ENCODE measurements around the gene RTN3.

RTN3 gene

DNA sequence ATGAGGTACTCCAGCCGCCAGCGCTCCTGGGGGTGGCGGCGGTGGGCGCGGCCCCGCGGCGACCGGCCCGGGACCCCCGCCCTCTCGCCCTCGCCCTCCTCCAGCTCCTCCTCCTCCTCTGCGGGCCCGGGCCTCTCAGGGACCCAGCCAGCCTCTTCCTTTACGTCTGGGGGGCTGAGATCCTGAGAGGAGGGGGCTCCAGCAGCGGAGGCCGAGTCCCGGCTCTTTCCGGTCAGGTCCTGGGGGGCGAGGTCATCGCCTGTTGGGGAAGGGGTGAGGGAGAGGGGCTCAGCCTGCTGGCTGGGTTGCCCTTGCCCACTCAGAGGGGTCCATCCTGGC, 83.0 kb downstream of the RTN3 start:
- DNase-seq (ENCODE audit: low read depth), result no peak
- no peak overlapping the region for H3K4me3 ChIP-seq (ENCODE audit: low read length)
- no peak for TF ChIP-seq CTCF (IDR thresholded peaks at IDR 0.05; ENCODE audit: insufficient read depth, low read depth, low read length, missing control alignments)

DNA sequence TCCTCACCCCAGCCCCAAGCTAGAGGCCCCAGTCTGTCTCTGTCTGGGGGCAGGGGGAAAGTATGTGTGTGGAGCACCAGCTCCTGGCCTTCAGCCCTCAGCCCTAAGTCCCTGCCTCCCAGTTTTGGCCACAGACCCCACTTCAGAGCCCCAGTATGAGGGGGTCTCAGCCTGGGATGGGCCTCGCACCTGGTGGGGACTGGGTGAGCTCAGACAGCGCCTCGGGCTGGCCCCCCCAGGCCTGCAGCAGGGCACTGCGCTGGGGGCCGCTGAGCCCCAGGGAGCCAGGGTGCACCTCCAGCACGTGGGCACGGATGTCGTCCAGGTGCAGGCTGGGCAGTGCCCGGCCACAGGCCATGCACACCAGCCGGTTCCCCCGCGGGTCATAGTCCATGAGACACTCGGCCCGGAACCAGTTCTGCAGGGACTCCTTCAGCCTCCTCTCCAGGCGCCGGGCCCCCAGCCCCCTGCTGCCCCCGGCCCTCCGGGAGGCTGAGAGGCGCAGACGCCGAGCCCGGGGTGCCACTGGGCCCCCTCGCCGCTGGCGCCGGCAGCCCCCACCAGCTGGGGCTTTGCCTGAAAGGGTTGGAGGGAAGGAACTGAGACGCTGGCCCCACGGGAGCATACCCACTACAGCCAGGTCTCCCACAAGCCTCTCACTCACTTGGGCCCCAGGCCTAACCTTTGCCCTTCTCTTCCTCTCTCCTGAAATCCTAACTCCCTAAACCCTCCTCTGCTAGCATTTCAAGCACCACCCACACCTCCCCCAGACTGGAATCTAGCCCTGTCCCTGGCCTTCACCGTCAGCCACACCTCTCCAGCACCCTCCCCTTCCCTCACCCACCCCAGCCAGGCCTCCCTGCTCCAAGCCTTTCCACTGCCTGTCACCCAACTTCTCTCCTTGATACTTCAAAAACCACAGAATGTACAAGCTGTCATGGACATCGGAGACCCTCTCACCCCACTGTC, 83.7 kb downstream of the RTN3 start:
- no peak overlapping the region for H3K4me3 ChIP-seq (ENCODE audit: low read length)
- no peak for DNase-seq (ENCODE audit: low read depth)
- TF ChIP-seq CTCF (IDR thresholded peaks at IDR 0.05; ENCODE audit: insufficient read depth, low read depth, low read length, missing control alignments), result no peak

DNA sequence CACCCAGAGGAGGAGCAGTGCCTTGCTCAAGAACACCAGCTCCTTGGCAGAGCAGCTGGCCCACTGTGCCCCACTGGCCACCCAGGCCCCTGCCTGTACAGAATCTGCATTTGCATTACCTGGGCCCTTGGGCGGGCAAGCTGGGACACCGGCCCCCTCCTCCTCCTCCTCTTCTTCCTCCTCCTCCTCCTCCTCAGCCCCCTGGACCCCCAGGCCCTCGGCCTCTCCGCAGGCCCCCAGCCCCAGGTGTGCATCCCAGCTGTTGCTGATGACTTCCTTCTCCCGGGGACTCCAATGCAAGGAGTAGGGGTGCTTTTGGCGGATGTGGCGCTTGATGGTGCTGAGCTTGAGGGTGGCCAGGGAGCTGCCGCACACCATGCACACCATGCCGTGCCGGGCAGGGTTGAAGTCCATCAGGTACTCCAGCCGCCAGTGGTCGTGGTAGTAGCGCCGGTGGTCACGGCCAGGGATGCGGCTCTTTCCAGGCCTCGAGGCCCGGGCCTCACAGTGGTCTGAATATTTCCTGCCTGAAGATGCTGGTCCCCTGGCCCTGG, 84.5 kb downstream of the RTN3 start:
- no peak for DNase-seq (ENCODE audit: low read depth)
- TF ChIP-seq CTCF (IDR thresholded peaks at IDR 0.05; ENCODE audit: insufficient read depth, low read depth, low read length, missing control alignments), result no peak
- H3K4me3 ChIP-seq (ENCODE audit: low read length), result no peak overlapping the region

DNA sequence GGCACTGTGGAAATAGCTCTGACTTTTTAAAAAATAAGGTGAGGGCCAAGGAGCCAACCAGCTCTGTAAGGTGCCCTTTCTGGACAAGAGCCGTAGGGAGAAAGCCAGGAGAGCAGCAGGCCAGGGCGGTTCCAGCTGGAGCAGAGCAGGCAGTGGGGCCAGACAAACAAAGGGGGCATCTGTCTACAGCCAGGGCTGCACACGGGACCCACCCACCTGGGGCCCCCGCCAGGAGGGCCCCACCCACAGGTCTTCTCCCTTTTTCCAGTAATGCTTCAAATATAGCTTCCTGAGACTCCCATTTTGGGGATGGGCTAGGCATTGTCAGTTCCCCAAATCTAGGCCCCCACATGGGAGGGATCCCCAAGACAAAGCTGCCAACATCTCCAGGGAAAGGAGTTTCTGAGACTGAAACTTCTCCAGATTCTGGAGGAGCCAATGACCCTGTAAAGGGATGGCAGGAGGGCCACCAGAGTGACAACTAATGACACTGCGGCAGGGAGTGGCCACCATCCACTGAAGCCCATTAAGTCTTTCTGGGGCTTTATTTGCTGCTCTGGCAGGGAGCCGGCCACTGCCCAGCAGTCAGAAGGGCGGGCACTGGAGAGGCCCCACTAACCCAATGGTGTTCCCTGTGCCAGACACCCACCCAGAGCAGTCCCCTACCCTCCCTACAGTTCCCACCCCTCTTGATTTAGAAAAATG, 85.4 kb downstream of the RTN3 start:
- no peak overlapping the region for H3K4me3 ChIP-seq (ENCODE audit: low read length)

DNA sequence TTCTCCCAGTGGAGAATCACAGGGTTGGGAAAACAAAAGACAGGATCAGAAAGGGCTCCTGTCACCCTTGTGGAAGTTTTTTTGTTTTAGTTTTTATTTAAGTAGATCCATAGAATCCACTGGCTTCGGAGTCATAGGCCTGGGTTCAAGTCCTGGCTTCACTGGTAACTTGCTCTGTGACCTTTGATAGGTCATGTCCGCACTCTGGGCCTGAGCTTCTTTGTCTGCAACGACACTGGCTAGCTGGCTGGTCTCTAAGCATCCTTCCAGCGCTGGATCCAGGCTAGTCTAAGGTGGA, 85.9 kb downstream of the RTN3 start:
- no peak for DNase-seq (ENCODE audit: low read depth)
- no peak for TF ChIP-seq CTCF (IDR thresholded peaks at IDR 0.05; ENCODE audit: insufficient read depth, low read depth, low read length, missing control alignments)
- H3K4me3 ChIP-seq (ENCODE audit: low read length), result peak overlapping the region; percentile 66

More for the DNA sequence above, 85.4 kb downstream of the RTN3 start:
- no peak for TF ChIP-seq CTCF (IDR thresholded peaks at IDR 0.05; ENCODE audit: insufficient read depth, low read depth, low read length, missing control alignments)
- DNase-seq (ENCODE audit: low read depth), result no peak

GRCh38 chr11:63767565-63768236, 86.4 kb downstream of the RTN3 start:
- peak; percentile 64 for DNase-seq (ENCODE audit: low read depth)
- H3K4me3 ChIP-seq (ENCODE audit: low read length), result peak overlapping the region; percentile 66

More at GRCh38 chr11:63767565-63768236, 86.4 kb downstream of the RTN3 start:
- TF ChIP-seq CTCF (IDR thresholded peaks at IDR 0.05; ENCODE audit: insufficient read depth, low read depth, low read length, missing control alignments), result no peak

All from epithelial cell of esophagus (primary cell).